ENCODE data around the gene TFF2.

The TFF2 gene

DNA sequence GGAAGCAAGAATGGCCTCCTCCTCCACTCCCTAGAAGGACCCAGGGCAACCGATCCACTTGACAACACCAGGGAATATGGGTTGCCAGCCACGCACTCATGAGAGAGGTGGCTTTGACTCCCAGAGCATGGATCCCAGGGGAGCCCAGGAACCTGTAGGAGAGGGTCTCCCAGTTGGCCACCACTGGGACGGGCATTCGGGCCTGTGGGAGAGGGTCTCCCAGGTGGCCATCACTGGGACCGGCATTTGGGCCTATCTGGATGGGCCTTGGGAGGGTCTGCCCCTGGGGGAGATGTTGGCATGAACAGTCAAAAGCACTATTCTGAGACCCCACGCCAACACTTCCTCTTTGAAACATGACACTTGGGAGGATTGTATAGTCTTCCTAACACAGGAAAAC lies 15.0 kb upstream of the TFF2 start:
- TF ChIP-seq ZNF274 (IDR thresholded peaks at IDR 0.05; ENCODE audit: low read depth, low read length): no peak
- H3K4me3 ChIP-seq (ENCODE audit: low read length): no peak overlapping the region

- H3K4me3 ChIP-seq (ENCODE audit: low read length): no peak overlapping the region
Measured at GRCh38 chr21:42364304-42364865, 13.6 kb upstream of the TFF2 start.

GRCh38 chr21:42363312-42363711 lies 12.5 kb upstream of the TFF2 start:
- TF ChIP-seq ZNF274 (IDR thresholded peaks at IDR 0.05; ENCODE audit: low read depth, low read length): no peak

More at GRCh38 chr21:42364304-42364865, 13.6 kb upstream of the TFF2 start:
- TF ChIP-seq ZNF274 (IDR thresholded peaks at IDR 0.05; ENCODE audit: low read depth, low read length): no peak

DNA sequence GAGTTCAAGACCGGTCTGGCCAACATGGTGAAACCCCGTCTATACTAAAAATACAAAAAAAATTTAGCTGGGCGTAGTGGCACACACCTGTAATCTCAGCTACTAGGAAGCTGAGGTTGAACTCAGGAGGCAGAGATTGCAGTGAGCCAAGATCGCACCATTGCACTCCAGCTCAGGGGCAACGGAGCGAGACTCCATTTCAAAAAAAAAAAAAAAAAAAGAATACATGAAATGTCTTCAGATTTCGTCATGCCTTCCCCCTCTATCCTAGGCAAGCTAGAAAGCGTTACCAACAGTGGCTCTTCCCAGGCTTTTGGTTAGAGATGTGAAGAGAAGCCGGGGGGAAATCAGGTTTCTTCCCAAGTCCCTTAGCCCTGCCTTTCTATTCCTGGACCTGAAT lies 11.9 kb upstream of the TFF2 start:
- TF ChIP-seq ZNF274 (IDR thresholded peaks at IDR 0.05; ENCODE audit: low read depth, low read length): no peak
- no peak overlapping the region for H3K4me3 ChIP-seq (ENCODE audit: low read length)

More at GRCh38 chr21:42363312-42363711, 12.5 kb upstream of the TFF2 start:
- H3K4me3 ChIP-seq (ENCODE audit: low read length): no peak overlapping the region

GRCh38 chr21:42362198-42362597 lies 11.4 kb upstream of the TFF2 start:
- H3K4me3 ChIP-seq (ENCODE audit: low read length): no peak overlapping the region
- no peak for TF ChIP-seq ZNF274 (IDR thresholded peaks at IDR 0.05; ENCODE audit: low read depth, low read length)

DNA sequence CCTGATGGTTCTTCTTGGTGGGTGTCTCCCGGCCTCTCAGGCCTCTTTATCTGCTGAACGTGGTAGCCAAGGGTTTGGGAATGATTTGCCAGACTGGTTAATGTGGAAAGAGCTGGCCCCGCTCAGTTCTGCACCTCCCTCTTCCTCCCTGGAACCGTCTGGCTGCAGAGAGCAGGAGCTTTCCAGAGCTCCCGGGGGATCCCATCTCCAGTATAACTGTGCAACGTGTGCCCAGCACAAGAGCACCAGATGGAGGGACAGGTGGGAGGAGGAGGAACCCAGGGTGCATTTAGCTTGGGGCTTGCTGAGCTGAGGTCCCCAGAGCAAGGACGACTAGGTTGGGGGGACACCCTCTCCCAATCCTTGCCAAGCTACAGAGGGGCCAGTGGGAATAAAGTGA lies 10.5 kb upstream of the TFF2 start:
- TF ChIP-seq ZNF274 (IDR thresholded peaks at IDR 0.05; ENCODE audit: low read depth, low read length): no peak
- no peak overlapping the region for H3K4me3 ChIP-seq (ENCODE audit: low read length)

GRCh38 chr21:42360317-42360716 lies 9.5 kb upstream of the TFF2 start:
- H3K4me3 ChIP-seq (ENCODE audit: low read length): no peak overlapping the region
- no peak for TF ChIP-seq ZNF274 (IDR thresholded peaks at IDR 0.05; ENCODE audit: low read depth, low read length)

DNA sequence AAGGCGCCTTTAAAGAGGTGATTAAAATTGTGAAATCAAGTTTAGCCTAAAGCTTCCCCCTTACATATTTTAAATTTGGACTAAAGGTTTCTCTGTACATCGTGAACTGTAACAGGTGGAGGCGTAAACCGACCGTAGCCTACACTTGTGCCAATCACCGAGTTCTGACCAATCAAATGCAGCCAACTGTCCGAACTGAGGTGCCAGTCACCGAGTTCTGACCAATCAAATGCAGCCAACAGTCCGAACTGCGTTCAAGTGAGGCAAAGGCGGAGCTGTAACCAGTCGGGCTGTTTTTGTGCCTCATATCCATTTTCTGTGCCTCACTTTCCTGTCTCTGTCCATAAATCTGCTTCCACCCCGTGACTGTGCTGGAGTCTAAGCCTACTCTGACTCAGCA lies 8.1 kb upstream of the TFF2 start:
- TF ChIP-seq ZNF274 (IDR thresholded peaks at IDR 0.05; ENCODE audit: low read depth, low read length): no peak
- H3K4me3 ChIP-seq (ENCODE audit: low read length): no peak overlapping the region

- no peak for TF ChIP-seq ZNF274 (IDR thresholded peaks at IDR 0.05; ENCODE audit: low read depth, low read length)
Measured at GRCh38 chr21:42358261-42358660, 7.5 kb upstream of the TFF2 start.

GRCh38 chr21:42357307-42357706 lies 6.5 kb upstream of the TFF2 start:
- H3K4me3 ChIP-seq (ENCODE audit: low read length): no peak overlapping the region
- TF ChIP-seq ZNF274 (IDR thresholded peaks at IDR 0.05; ENCODE audit: low read depth, low read length): no peak

More at GRCh38 chr21:42358261-42358660, 7.5 kb upstream of the TFF2 start:
- H3K4me3 ChIP-seq (ENCODE audit: low read length): no peak overlapping the region

- TF ChIP-seq ZNF274 (IDR thresholded peaks at IDR 0.05; ENCODE audit: low read depth, low read length): no peak
- H3K4me3 ChIP-seq (ENCODE audit: low read length): no peak overlapping the region
Measured at GRCh38 chr21:42356650-42357049, 5.9 kb upstream of the TFF2 start.

DNA sequence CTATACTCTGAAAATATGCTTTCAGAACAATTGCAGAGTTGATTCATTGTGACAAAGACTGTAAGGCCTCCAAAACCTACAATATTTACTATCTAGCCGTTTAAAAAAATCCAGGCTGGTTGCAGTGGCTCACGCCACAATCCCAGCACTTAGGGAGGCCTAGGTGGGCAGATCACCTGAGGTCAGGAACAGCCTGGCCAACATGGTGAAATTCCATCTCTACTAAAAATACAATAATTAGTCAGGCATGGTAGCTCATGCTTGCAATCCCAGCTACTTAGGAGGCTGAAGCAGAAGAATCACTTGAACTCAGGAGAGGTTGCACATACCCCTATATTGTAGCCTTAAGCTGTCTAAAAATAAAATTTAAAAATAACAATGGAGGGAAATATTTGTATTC lies 5.3 kb upstream of the TFF2 start:
- TF ChIP-seq ZNF274 (IDR thresholded peaks at IDR 0.05; ENCODE audit: low read depth, low read length): no peak

DNA sequence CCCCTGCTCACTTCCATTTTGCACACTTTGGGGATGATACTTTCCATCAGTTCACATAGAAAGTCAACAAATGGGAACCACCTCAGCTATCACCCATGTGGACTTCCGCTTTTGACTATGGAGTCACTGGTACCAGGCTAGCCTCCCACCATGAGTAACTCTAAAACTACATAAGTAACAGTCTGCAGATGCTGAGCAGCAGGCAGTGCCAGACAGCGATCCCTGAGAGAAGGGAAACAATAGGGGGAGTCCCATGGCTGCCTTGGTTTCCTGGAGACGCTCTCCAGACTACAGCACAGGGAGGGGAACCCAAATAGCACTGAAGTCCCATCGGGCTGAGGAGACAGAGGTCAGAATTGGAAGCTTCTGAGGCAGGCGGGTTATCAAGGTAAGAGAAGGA lies 2.8 kb upstream of the TFF2 start:
- TF ChIP-seq ZNF274 (IDR thresholded peaks at IDR 0.05; ENCODE audit: low read depth, low read length): no peak
- H3K4me3 ChIP-seq (ENCODE audit: low read length): no peak overlapping the region

More for the DNA sequence above, 5.3 kb upstream of the TFF2 start:
- no peak overlapping the region for H3K4me3 ChIP-seq (ENCODE audit: low read length)

DNA sequence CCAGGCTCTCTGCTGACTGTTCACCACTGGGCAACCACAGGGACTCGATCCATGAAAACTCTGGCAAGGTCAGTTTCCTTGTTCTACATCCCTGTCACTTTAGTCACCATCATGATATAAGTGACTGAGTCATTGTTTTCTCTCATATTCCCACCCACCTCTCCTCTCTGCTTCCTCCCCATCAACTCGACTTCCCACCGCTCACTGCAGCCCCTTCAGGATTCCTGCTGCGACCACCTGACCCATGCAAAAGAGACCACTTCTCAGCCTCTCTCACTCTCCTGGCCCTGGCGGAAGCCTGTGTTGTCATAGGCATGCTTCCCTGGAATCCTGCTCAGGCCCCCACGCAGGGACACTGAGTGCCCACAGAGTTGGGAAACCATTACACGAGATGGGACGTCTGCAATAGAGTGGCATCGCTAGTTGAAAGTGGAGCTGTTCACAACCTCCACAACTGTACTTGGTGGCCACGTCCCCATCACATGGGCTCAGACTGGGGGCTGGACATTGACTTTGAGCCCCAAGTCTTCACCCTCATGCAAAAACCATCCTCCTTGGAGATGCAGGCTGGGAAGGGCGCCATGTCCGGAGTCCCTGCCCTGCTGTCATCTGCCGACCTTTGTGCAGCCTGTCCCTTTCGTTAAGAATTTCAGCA lies 1.8 kb upstream of the TFF2 start:
- TF ChIP-seq ZNF274 (IDR thresholded peaks at IDR 0.05; ENCODE audit: low read depth, low read length): no peak
- H3K4me3 ChIP-seq (ENCODE audit: low read length): no peak overlapping the region

GRCh38 chr21:42351626-42352440 lies 1.0 kb upstream of the TFF2 start:
- no peak overlapping the region for H3K4me3 ChIP-seq (ENCODE audit: low read length)
- no peak for TF ChIP-seq ZNF274 (IDR thresholded peaks at IDR 0.05; ENCODE audit: low read depth, low read length)
